Measurements from ENCODE around the gene TSPOAP1. TPM values are rescaled to one million over a fixed set of nuclear protein-coding genes. Genes with fewer than 3 reads are reported as not detected.

The TSPOAP1 gene
- total and polyA plus RNA-seq, 2 of the 4 experiments (the other 2 are of a cell fraction): 0.90 to 1.6 TPM

- CTCF ChIA-PET: interaction anchor here (0.5 to 1.3 kb wide), 2 partner anchors 113 to 179 kb away, joined by 3 to 5 read pairs; partner anchors contain the start of gene RNF43
- WGBS, 2 experiments (ENCODE audit: extremely low coverage in 2 of 2, insufficient read length in 1 of 2): 58% methylated on average over 2 of the region's 14 CpGs; no CpG with 5 or more reads in 1 of the 2 experiments
These were observed 23.7 kb downstream of the TSPOAP1 start for GRCh38 chr17:58304750-58305486.

More at GRCh38 chr17:58304750-58305486, 23.7 kb downstream of the TSPOAP1 start:
- Histone ChIP-seq H3K27ac (ENCODE audit: insufficient read depth, low read length) (no peak overlapping the region), H3K4ac (ENCODE audit: low read depth, low read length) (no peak overlapping the region), H3K56ac (ENCODE audit: extremely low read depth, insufficient read depth, low read length) (no peak overlapping the region), H2BK5ac (ENCODE audit: low read depth, low read length, poor library complexity, severe bottlenecking) (no peak overlapping the region), H3K4me2 (ENCODE audit: low read depth, low read length) (no peak overlapping the region), H2AK9ac (replicated peaks; ENCODE audit: low read depth, low read length, poor library complexity) (no peak overlapping the region), H2BK20ac (ENCODE audit: low read depth, low read length) (no peak overlapping the region), H4K20me1 (ENCODE audit: insufficient read depth, low read length) (no peaks in the 10 kb centered on the region; the same call in 1 of the 2 replicates), H3K23ac (ENCODE audit: low read depth, low read length) (no peak overlapping the region), H3K79me1 (ENCODE audit: low read depth in 1 of 2, low read length in 2 of 2) (no peaks in the 10 kb centered on the region), H2AK5ac (ENCODE audit: low read depth, low read length) (no peak overlapping the region), H2BK120ac (ENCODE audit: low read depth, low read length) (no peak overlapping the region), H3K18ac (ENCODE audit: low read depth, low read length) (no peak overlapping the region), H3K4me3 (ENCODE audit: insufficient read depth, low read depth, low read length) (no peak overlapping the region), H3K14ac (replicated peaks; ENCODE audit: low read depth, low read length) (no peak overlapping the region), H2BK15ac (ENCODE audit: low read depth, low read length) (no peak overlapping the region), H3K9ac (ENCODE audit: low read depth, low read length) (no peak overlapping the region), H3K9me1 (ENCODE audit: insufficient read depth, low read length) (no peaks in the 10 kb centered on the region), H4K8ac (ENCODE audit: low read depth in 2 of 2, low read length in 2 of 2) (no peak overlapping the region), H2AFZ (replicated peaks; ENCODE audit: low read length, poor library complexity) (peak overlapping the region; percentile 78), H3K27me3 (ENCODE audit: control insufficient read depth, insufficient read depth, low read length) (peaks cover 7% of the 10 kb centered on the region; the same call in 1 of the 2 replicates), H3K4me1 (ENCODE audit: control insufficient read depth, insufficient read depth, low read length) (no peaks in the 10 kb centered on the region), H4K5ac (ENCODE audit: low read depth, low read length) (no peak overlapping the region), H4K91ac (ENCODE audit: insufficient read depth, low read depth, low read length) (no peak overlapping the region), H3K9me3 (ENCODE audit: control insufficient read depth, insufficient read depth, low read length) (no peaks in the 10 kb centered on the region), H3K36me3 (ENCODE audit: control insufficient read depth, insufficient read depth, low read length) (no peaks in the 10 kb centered on the region)
- dilution Hi-C loops (cut with HindIII; ENCODE audit: low sequenced_read_pairs, unreplicated experiment) (no loop called here), in situ Hi-C loops (cut with MboI; ENCODE audit: low sequenced_read_pairs) (no loop called here), intact Hi-C loops (cut with micrococcal nuclease) (loop anchor here (2.0 kb wide), 1 partner anchor 142 kb away; no protein-coding TSS in a partner anchor)
- POLR2A ChIA-PET (ENCODE audit: unreplicated experiment): no interaction called here
- ATAC-seq (ENCODE audit: low read depth): no peak
- no peak for TF ChIP-seq FOS (IDR thresholded peaks at IDR 0.05; ENCODE audit: low read depth, low read length)
- no peak for TF ChIP-seq RFX5 (IDR thresholded peaks at IDR 0.05; ENCODE audit: low read depth, low read length)
- no peak for TF ChIP-seq MAFK (IDR thresholded peaks at IDR 0.05; ENCODE audit: low read depth, low read length)
- TF ChIP-seq RAD21 (IDR thresholded peaks at IDR 0.05; ENCODE audit: low read length): no peak
- TF ChIP-seq CEBPB (IDR thresholded peaks at IDR 0.05; ENCODE audit: low read depth, low read length): no peak
- no peak for TF ChIP-seq USF2 (IDR thresholded peaks at IDR 0.05; ENCODE audit: low read depth, low read length)
- TF ChIP-seq CHD1 (IDR thresholded peaks at IDR 0.05; ENCODE audit: low read depth, low read length): no peak
- no peak for TF ChIP-seq SMC3 (IDR thresholded peaks at IDR 0.05; ENCODE audit: low read depth, low read length)
- no peak for TF ChIP-seq NFE2L2 (IDR thresholded peaks at IDR 0.05; ENCODE audit: low read depth, low read length)
- no peak for TF ChIP-seq MAZ (IDR thresholded peaks at IDR 0.05; ENCODE audit: borderline replicate concordance, low read depth, low read length)
- TF ChIP-seq CTCF (conservative IDR thresholded peaks at IDR 0.05; ENCODE audit: low read depth, low read length): no peak
- TF ChIP-seq BHLHE40 (IDR thresholded peaks at IDR 0.05; ENCODE audit: low read depth, low read length): no peak
- no peak for TF ChIP-seq ELK1 (IDR thresholded peaks at IDR 0.05; ENCODE audit: borderline replicate concordance, low read depth, low read length)
- no peak for TF ChIP-seq RCOR1 (IDR thresholded peaks at IDR 0.05; ENCODE audit: insufficient replicate concordance, low read length)
- no peak for TF ChIP-seq MXI1 (IDR thresholded peaks at IDR 0.05; ENCODE audit: borderline replicate concordance, low read depth, low read length)
- no peak for DNase-seq
- BruUV-seq (replicated peaks): no TSS peak

All from IMR-90 (cell line).